GM10847 (cell line): ENCODE results near the gene PRKACG.

Experiments used
- POLR2A ChIP-seq: IDR thresholded peaks from 2 replicates; pipeline ENCODE4 v1.6.1; 2011; ENCODE audit not compliant: insufficient read length; ENCODE audit errors: extremely low read depth

Gene PRKACG

DNA sequence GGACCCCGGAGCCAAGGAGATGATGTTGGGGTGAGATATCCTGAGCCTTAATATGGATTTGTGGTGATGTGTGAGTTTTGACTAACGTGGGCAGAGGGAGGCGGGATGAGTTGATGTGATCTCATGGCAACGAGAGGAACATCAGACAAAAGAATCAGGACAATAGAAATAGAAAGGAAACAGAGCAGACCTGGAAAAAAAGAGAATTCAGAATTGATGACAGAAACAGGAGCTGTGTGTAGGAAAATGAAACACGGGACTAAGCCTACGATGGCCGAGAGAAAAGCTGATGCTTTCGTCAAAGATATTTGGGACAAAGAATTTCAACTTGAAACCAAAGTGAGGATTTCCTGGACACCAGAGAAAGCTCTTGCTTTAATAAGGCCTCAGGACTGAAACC lies 10.9 kb downstream of the PRKACG start:
- TF ChIP-seq POLR2A = no peak

DNA sequence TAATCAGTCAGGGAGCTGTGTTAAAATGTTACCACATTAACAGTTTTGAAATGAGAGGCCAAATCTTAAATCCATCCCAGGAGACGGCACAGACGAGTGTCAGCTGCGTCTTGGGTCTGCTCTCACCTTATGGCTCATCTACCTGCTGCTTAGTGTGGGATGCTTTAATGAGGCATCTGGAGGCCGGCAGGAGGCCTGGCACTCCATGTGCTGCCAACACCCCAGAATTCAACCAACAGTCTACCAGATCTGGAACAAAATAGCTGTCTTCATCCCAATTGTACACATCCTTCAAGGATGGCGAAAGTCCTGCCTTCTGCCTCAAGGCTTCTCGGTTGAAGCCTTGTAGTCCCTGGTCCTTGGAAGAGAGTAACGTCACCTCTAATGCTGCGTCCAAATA lies 12.0 kb downstream of the PRKACG start:
- TF ChIP-seq POLR2A = no peak

DNA sequence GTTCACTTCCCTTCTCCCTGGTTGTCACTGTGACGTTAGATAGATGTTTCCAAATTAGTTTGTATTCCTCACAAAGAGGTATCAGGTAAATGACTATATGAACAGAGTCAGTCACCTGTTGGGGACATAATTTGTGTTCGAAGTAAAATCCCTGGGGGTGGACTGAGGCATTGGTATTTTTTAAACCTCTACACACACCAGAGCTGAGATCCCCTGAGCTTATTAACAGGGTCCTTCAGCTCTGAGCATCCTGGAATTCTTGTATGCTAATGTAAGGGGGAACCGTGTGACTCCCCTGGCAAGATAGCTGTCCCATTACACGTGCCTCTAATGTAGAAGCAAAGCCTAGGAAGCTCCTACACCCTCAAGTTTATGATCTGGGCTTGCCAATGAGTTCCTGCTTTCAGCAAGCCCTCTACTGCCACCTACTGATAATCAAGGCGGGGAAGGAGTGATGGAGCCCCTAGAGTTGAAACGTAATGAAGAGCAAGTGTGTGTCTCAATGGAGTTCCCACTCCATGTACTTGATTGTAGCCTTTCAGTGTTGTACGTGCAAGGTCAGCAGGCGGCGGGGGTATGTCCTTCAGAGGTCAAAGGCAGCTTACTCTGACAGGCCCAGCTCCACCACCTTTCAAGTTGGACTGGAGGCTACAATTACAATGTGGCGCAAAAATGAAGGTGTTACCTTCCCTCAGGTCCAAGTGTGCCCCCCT lies 14.4 kb downstream of the PRKACG start:
- TF ChIP-seq POLR2A = no peak

DNA sequence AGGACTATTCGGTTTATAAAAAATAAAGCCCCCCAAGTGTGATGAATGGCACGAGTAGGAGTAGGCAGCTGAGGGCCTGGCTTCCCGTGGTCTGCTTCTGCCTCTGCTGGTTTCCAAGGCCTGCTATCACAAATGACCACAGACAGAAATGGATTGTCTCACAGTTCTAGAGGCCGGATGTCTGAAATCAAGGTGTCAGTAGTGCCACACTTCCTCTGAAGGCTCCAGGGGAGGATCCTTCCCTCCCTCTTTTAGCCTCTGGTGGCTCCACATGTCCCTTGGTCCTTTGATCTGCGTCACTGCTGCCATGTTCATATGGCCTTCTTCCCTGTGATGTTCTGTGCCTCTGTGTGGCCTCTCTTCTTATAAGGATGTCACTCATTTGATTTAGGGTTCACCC lies 15.1 kb downstream of the PRKACG start:
- no peak for TF ChIP-seq POLR2A

DNA sequence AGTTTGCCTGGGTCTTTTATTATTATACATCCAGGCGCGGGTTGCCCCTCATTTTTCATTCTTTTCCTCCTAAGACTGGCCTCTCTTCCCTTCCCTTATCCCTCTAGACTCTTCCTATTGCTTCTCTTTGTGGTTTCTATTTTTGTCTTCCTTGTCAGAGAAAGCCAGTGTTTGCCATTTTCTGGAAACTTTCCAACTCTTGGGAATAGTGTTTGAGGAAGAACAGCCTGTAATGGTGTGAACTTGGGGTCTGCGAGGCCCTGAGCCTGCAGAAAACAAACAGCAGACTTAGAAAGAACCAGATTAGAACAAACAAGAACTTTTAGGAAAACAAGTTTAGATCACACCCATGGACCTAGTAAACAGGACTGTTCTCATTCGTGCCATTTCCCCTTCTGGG lies 15.5 kb downstream of the PRKACG start:
- no peak for TF ChIP-seq POLR2A

DNA sequence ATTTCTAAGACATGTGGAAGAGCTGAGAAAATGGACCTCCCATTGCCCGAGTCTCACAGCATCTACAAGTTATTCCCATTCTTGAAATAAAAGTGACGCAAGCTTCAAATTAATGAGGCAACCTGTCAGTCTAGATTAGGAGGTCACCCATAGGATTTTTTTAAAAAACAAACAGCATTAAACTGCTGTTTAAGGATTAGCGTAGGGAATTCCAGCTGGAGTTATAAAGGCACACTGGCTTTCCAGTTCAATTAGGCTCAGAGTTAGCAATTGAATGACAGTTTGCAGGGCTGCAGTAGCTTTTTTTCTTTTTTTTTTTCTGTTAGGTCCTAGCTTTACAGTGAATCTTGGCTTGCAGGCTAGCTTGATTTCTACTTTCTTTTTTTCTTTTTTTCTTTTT lies 16.2 kb downstream of the PRKACG start:
- TF ChIP-seq POLR2A = no peak

DNA sequence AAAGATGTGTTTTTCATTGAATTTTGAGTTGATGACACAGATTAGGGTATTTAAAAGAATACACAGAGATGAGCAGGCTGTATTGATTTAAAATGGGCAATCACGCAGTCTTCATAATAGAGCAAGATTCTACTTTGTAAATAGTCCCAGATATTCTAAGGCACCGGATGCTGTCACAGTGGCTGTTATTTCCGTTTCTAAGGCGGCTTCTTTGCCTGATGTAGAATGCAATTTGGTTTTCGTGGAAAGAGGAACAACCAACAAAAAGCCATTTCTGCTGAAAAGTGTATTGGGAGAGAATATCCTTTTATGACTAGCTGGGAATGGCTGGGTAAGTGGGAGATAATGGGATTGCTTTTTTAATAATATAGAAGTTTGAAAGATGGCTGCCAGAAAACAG lies 17.5 kb downstream of the PRKACG start:
- TF ChIP-seq POLR2A = no peak

DNA sequence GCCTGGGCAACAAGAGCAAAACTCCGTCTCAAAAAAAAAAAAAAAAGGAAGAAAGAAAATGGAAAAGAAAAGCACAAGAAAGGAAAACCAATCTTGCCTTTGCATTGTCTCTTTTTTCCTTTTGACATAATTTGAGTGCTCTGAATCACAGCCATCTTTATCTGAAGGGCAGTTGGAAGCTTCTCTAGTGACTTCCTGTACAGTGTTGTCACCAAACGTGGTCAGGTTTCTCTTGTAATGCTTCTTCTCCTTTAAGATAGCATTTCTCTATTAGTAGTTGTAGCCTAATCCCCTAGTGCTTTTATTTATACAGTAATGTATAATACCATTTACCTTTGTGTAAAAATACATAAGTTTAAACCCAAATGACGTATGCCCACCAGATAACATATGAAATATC lies 18.1 kb downstream of the PRKACG start:
- TF ChIP-seq POLR2A = no peak

DNA sequence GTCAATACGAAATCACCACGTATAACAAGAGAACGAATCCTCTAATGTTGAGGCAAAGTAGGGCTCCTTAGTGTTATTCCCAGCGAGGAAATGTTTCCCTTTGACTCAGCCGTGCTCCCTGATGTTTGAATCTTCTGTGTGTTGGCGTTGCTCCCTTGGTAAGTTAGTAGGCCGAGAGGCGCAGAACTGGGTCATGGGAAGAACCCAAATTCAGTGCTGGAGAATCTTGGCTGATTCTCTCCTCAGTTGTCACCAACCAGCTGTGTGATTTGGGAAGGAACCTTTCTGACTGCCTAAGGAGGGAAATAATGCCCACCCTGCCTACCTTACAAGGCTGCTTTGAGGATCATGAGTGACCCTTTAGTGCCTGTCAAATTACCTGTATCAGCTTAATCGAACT lies 22.5 kb downstream of the PRKACG start:
- TF ChIP-seq POLR2A = no peak

DNA sequence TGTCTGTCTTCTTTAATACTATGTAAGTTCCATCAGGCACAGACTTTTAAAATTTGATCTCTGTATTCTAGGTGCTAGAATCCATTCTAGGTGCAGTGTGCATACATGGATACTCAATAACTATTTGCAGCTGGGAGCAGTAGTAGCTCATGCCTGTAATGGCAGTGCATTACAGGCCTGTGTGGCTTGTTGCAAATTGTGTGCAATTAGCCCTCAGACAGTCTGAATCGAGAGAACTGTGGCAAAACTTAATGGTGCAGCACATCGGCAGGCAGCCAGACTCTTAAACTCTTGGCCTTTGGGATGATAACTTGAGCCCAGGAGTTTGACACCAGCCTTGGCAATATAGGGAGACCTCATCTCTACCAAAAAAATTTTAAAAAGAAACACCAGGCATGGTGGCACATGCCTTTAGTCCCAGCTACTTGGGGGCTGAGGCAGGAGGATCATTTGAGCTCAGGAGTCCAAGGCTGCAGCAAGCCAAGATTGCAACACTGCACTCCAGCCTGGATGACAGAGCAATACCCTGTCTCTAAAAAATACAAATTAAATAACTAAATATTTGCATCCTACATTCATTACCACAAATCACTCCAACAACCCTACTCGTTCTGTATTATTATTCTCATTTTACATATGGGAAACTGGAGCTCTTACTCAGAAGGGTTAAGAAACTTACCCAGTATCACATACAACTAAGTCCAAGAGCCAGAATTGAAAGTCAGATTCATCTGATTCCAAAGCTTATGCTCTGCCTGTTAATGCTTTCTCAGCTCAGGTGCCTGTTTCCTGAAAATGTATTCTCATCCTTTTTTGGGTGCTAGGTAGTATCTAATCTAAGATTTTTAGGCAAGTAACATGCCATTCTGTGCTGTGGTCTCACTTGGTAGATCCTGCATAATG lies 30.1 kb downstream of the PRKACG start:
- TF ChIP-seq POLR2A = no peak

DNA sequence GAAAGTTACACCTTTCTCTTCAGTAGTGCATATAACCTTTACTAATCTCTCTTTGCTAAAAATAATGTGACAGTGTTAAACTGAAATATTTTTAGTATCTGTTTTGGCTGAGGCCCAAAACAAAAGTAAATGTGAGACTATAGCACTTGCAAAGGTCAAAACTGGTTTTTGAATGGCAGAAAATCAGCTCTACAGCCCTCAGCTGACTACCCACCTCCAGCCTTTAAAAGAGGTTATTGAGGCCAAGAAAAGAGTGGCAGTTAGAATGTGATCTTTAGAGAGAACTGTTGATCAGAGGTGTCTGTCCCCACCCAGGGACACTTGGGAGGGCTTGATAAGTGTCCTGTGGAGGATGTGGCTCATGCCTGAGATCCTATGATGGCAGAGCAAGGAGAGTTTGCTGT lies 30.9 kb downstream of the PRKACG start:
- TF ChIP-seq POLR2A = no peak

DNA sequence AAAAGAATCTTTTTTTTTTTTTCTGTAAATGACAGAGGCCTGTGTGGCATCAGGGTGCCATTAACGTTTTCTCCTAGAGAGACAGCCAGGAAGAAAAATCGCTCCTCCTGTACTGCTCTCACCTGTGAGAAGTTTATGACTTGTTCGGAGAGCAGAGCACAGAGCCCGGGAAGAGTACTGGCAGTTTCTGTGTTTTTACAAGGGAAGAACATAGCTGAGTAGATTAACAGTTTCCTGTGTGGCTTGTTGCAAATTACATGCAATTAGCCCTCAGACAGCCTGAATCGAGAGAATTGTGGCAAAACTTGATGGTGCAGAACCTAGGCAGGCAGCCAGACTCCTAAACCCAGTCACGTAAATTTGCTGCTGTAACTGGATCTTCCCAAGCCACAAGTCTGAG lies 32.1 kb downstream of the PRKACG start:
- TF ChIP-seq POLR2A = no peak

DNA sequence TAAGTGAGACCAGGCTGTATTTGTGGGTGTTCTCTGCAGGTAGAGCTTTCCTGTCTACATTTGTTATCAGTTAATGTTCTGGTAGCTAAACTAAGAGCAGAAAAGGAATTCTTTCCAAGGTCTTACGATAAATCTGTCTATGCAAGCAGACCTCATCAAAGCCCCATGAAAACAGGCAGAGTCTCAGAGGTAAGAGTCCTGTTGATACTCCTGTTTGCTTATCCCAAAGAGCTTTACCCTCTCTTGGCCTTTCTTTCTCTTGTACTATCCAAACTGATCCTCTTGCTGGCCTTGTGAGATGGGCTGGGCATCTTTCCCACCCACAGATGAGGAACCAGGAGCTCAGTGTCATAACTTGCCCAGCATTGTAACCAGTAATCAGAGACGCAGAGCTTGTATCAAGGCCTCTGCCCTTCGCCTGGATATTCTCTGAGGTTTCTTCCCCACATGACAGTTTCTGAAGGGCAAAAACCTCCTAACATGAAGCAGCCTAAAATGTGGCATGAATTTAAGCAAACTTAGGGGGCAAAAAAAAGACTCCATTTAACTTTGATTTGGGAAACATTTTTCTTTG lies 33.5 kb downstream of the PRKACG start:
- TF ChIP-seq POLR2A = no peak

DNA sequence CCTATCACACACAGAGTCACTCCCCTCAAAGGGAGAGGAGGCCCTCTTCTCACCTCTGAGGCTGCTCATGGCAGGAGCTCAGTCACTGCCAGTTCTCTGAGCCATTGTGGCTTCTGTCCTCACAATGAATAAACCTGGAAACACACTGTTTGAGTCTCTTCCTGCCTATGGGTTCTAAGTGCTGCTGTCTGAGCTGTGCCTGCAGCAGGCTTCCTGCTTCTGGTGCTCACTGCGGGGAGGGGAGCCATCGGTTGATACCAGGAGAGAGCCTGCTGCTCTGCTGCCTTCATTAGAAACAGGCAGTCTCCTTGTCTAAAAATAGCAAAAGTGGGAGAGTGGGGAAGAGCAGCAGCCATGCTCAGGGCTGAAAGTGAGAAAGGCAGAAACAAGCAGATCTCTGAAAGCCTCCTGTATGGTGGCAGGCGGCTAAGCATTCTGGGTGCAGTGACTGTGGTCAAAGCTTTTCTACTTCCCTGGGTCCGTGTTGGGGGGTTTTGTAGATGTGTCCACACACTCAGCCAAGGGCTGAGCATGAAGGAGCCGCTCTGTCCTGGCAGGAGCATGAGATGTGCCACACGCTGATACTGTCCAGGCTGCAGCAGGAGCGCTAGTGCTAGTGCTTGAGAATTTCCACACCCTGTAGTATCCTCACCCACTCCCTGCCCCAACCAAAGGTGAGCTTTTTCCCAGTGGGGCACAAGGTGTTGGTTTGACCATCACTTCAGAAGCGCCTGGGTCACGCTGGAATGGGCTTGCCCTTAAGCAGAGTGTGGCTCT lies 34.2 kb downstream of the PRKACG start:
- TF ChIP-seq POLR2A = no peak

DNA sequence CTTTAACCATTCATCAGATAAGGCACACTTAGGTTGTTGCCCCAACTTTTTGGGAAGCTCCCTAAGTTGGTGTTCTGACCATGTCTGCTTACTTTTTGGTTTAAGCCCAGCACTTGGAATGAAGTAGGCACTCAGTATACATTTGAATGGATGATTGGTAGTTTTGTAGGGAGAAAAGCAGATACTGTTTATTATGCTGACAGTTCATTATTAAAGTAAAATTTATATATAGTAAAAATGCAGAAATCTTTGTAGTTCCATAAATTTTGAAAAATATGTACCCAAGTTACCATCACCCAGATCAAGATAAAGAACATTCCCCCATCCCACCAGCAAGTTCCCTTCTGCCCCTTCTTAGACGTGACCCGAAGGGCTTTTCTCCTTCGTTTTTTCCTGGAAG lies 35.4 kb downstream of the PRKACG start:
- no peak for TF ChIP-seq POLR2A
